Peyer's patch (tissue), 4 donors: ENCODE measurements around the gene RPTOR. TPM values are rescaled to one million over a fixed set of nuclear protein-coding genes. Genes with fewer than 3 reads are reported as not detected.
A peak's percentile ranks its signal among the peaks of the same experiment; 100 is the strongest.
"Not testable (repeated sequence)": the region's sequence is repeated elsewhere in the genome, so short reads cannot be mapped to it uniquely, and the experiment has no call there.

Experiments
- DNase-seq, 3 donors: peaks; one replicate each; pipeline ENCODE4 v3.0.0-alpha.2; 2017 to 2019
- H3K27ac ChIP-seq, 4 donors: fragments of 200-600 bp; sonication (generic); one replicate each; pipeline ENCODE4 v1.5.1; 2016 to 2019
- H3K27me3 ChIP-seq, 2 donors: fragments of 200-600 bp; sonication (generic); one replicate each; pipeline ENCODE4 v1.5.1; 2019
- H3K36me3 ChIP-seq, 3 donors: fragments of 200-600 bp; sonication (generic); one replicate each; pipeline ENCODE4 v1.5.1; 2016 to 2019
- H3K4me1 ChIP-seq, 4 donors: fragments of 200-600 bp; sonication (generic); one replicate each; pipeline ENCODE4 v1.5.1; 2016 to 2019
- H3K4me3 ChIP-seq, 4 donors: fragments of 200-600 bp; sonication (generic); 1 replicate in 3 of 4; 2 replicates in 1 of 4; pipeline ENCODE4 v1.5.1; 2016 to 2019; ENCODE audit warnings: mild to moderate bottlenecking in 1 of 4
- H3K9me3 ChIP-seq, 4 donors: fragments of 200-600 bp; sonication (generic); one replicate each; pipeline ENCODE4 v1.5.1; 2016 to 2019; ENCODE audit warnings: mild to moderate bottlenecking in 1 of 4
- CTCF ChIP-seq, 6 experiments: fragments of 450-650 bp in 4 of 6; fragments of 200-600 bp in 2 of 6; sonication (generic) in 1 of 6; IDR thresholded peaks; one replicate each; pipeline ENCODE4 v1.5.1; 2017 to 2019; ENCODE audit warnings: antibody characterized with exemption in 6 of 6, mild to moderate bottlenecking in 3 of 6, moderate library complexity in 1 of 6
- POLR2A ChIP-seq, 2 donors: fragments of 450-650 bp; IDR thresholded peaks; one replicate each; pipeline ENCODE4 v1.5.1; 2017; ENCODE audit warnings: antibody characterized with exemption in 2 of 2, mild to moderate bottlenecking in 2 of 2, moderate library complexity in 2 of 2
- total RNA-seq, 4 donors: library from RNA; depleted of rRNA; stranded (reverse); fragments of >200 nt; gene quantifications; one replicate each; pipeline ENCODE4 v1.1.0, GENCODE V29; 2016

RPTOR gene
- total RNA-seq, 4 donors from 2014 or later, result 42.4 to 73.6 (median 64.2) TPM

DNA sequence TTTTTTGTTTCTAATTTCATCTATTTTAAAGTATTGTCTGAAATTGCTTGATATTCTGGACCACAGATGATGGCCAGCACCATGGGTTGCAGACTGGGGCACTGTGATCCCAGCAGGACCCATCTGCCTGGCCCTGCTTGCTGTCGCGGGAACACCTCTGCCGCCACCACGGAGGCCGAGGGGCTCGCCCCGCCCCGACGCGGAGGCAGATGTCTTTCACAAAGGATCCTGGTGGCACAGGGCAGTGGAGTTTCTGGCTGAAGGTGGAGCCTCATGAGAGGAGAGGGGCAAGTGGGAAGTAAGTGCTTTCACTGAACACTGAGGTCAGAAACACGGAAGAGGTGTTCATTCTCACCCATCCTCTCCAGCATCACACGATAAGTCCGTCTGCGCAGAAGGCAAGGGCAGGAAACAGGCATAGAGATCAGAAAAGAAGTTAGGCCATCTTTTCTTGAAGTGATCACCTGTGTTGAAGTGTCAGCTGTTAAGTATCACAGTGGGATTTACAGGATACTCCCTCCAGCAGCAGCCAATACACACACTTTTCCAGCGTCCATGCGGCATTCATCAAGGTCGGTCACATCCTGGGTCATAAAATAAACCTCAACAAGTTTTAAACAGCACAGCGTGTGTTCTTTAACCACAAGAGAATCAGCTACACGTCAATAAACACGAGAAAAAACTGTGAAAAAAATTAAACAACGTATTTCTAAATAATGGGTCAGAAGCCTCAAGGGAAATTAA lies 194.5 kb downstream of the RPTOR start:
- H3K36me3 ChIP-seq, result no peaks in the 10 kb centered on the region
- no peaks in the 10 kb centered on the region for H3K9me3 ChIP-seq
- H3K4me1 ChIP-seq, result no peaks in the 10 kb centered on the region
- DNase-seq, result no peak
- H3K4me3 ChIP-seq, result no peak overlapping the region
- H3K27ac ChIP-seq, result peak overlapping the region in 1 of 4 donors; percentile 17
- H3K27me3 ChIP-seq, result no peaks in the 10 kb centered on the region
- no peak for TF ChIP-seq CTCF (IDR thresholded peaks at IDR 0.05)

GRCh38 chr17:80740141-80740540 lies 195.5 kb downstream of the RPTOR start:
- DNase-seq, result no peak
- no peak overlapping the region for H3K4me3 ChIP-seq
- no peaks in the 10 kb centered on the region for H3K4me1 ChIP-seq
- H3K27ac ChIP-seq, result no peak overlapping the region
- H3K36me3 ChIP-seq, result no peaks in the 10 kb centered on the region
- TF ChIP-seq POLR2A (IDR thresholded peaks at IDR 0.05) (no peak), CTCF (IDR thresholded peaks at IDR 0.05) (no peak)
- H3K27me3 ChIP-seq, result no peaks in the 10 kb centered on the region
- no peaks in the 10 kb centered on the region for H3K9me3 ChIP-seq

GRCh38 chr17:80742091-80742490 lies 197.5 kb downstream of the RPTOR start:
- DNase-seq, result no peak
- H3K9me3 ChIP-seq, result no peaks in the 10 kb centered on the region

GRCh38 chr17:80742581-80743180 lies 198.0 kb downstream of the RPTOR start:
- no peaks in the 10 kb centered on the region for H3K27me3 ChIP-seq
- TF ChIP-seq CTCF (IDR thresholded peaks at IDR 0.05) (no peak), POLR2A (IDR thresholded peaks at IDR 0.05) (no peak)

More at GRCh38 chr17:80742091-80742490, 197.5 kb downstream of the RPTOR start:
- no peaks in the 10 kb centered on the region for H3K27me3 ChIP-seq
- no peaks in the 10 kb centered on the region for H3K4me1 ChIP-seq
- H3K27ac ChIP-seq, result no peak overlapping the region
- H3K4me3 ChIP-seq, result no peak overlapping the region
- TF ChIP-seq CTCF (IDR thresholded peaks at IDR 0.05) (no peak), POLR2A (IDR thresholded peaks at IDR 0.05) (no peak)
- H3K36me3 ChIP-seq, result no peaks in the 10 kb centered on the region

GRCh38 chr17:80743181-80743771 lies 198.6 kb downstream of the RPTOR start:
- Histone ChIP-seq H3K27ac (no peak overlapping the region), H3K9me3 (no peaks in the 10 kb centered on the region), H3K36me3 (no peaks in the 10 kb centered on the region), H3K27me3 (no peaks in the 10 kb centered on the region), H3K4me3 (no peak overlapping the region), H3K4me1 (no peaks in the 10 kb centered on the region)
- no peak for DNase-seq
- TF ChIP-seq POLR2A (IDR thresholded peaks at IDR 0.05), result no peak

More at GRCh38 chr17:80742581-80743180, 198.0 kb downstream of the RPTOR start:
- Histone ChIP-seq H3K4me3 (no peak overlapping the region), H3K4me1 (no peaks in the 10 kb centered on the region), H3K36me3 (no peaks in the 10 kb centered on the region), H3K9me3 (no peaks in the 10 kb centered on the region), H3K27ac (no peak overlapping the region)
- DNase-seq, result no peak

DNA sequence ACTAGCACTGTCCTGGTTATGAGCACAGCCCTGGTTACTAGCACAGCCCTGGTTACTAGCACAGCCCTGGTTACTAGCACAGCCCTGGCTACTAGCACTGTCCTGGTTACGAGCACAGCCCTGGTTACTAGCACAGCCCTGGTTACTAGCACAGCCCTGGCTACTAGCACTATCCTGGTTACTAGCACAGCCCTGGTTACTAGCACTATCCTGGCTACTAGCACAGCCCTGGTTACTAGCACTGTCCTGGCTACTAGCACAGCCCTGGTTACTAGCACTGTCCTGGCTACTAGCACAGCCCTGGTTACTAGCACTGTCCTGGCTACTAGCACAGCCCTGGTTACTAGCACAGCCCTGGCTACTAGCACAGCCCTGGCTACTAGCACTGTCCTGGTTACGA lies 199.3 kb downstream of the RPTOR start:
- not testable (repeated sequence) for DNase-seq, H3K36me3 ChIP-seq, H3K4me1 ChIP-seq, H3K27ac ChIP-seq, H3K9me3 ChIP-seq, H3K4me3 ChIP-seq, H3K27me3 ChIP-seq

GRCh38 chr17:80744725-80745124 lies 200.1 kb downstream of the RPTOR start:
- H3K36me3 ChIP-seq, H3K27me3 ChIP-seq, H3K4me1 ChIP-seq, H3K27ac ChIP-seq, H3K4me3 ChIP-seq, DNase-seq, H3K9me3 ChIP-seq: not testable (repeated sequence)
